ENCODE results near the gene GPRIN1. TPM values are rescaled to one million over a fixed set of nuclear protein-coding genes. Genes with fewer than 3 reads are reported as not detected.

GPRIN1 gene
- total RNA-seq, 4 donors from 2014 or later = 0.16 to 1.1 (median 0.63) TPM

DNA sequence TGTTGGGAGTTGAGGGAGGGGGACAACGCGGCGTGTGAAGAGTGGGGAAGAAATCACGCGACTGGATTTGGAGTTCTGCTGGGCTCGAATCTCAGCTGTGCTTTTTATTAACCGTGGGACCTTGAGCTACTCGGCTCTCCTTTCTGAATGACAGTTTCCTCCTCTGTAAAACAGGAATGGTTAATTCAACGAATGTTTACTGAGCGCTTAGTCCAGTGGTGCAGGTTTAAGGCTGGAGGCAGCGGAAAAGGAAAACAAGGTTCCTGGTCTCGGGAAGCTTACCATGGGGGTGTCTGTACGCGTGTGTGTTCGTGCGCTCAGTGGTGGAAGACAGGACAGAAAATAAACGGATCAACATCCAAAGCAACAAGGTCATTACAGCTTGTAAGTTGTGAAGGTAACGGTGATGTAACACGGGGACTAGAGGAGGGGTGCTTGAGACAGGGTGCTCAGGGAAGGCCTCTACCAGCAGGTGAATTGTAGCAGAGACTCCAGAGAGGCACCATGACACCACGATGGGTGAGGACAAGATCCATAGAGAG lies 20.8 kb upstream of the GPRIN1 start:
- WGBS, 2 donors (ENCODE audit: low coverage in 1 of 2) = 8% methylated on average over 18 of the region's 20 CpGs; no CpG with 5 or more reads in 1 of the 2 donors
- no peak overlapping the region for H3K27ac ChIP-seq
- peaks cover 95% of the 10 kb centered on the region for H3K27me3 ChIP-seq
- peaks cover 0 to 19% (median 12%) of the 10 kb centered on the region in 3 donors for H3K4me1 ChIP-seq
- ATAC-seq = no peak
- no peaks in the 10 kb centered on the region for H3K36me3 ChIP-seq
- TF ChIP-seq CTCF (IDR thresholded peaks at IDR 0.05) (no peak), POLR2A (IDR thresholded peaks at IDR 0.05) (no peak), POLR2AphosphoS5 (IDR thresholded peaks at IDR 0.05) (no peak), EP300 (IDR thresholded peaks at IDR 0.05) (no peak)
- H3K4me3 ChIP-seq = peak overlapping the region in 1 of 2 donors; percentile 47
- H3K9me3 ChIP-seq = no peaks in the 10 kb centered on the region

DNA sequence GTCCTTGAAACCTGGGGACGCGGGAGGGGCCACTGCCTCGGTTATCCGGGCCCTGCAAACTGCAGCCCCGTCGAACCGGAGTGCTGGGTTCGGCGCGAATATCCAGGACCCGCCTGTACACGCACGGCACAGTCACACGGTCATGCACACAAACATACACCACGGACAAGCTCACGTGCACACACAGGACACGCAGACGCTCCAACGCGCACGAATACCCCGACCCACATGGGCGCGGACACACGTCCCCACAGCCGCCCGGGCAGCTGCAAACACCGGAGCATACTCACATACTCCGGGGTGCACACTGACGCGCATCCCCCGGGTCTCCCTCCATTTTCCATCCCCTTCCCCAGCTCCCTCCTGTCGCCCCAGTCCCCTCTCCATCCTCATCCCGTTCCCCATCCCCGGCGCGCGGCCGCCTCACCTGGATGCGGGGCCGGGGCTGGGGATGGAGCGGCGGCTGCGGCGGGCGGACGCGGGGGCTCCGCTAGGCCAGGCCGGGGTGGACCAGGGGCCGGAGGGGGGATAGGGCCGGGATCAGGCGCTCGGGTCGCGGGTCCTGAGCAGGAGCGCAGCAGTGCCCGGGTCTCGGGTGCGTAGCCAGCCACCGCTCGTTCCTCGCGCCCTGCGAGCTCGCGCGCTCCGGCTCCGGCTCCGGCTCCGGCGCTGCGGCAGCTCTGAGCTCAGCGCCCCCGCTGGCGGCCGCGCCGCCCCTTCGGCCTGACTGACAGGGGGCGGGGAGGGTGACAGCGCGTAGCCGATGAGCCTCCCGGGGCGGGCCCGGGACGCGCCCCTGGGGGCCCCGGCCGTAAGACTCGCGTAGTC lies 20.1 kb upstream of the GPRIN1 start, which contains the start of the genes EIF4E1B and SNCB:
TSS of gene EIF4E1B (plus strand) at position 823 of the 828 bp plus-strand sequence. CDS start 12,113 bp downstream, outside the sequence.
TSS of gene SNCB (minus strand) at position 682 of the 828 bp plus-strand sequence. CDS start 880 bp downstream, outside the sequence.
- WGBS, 2 donors (ENCODE audit: low coverage in 1 of 2) = 0% methylated on average over 7 of the region's 94 CpGs; no CpG with 5 or more reads in 1 of the 2 donors
- H3K27me3 ChIP-seq = peaks cover 97% of the 10 kb centered on the region

GRCh38 chr5:176629317-176629852 lies 19.4 kb upstream of the GPRIN1 start:
- Histone ChIP-seq H3K27ac (no peak overlapping the region), H3K4me3 (peak overlapping the region in 1 of 2 donors; percentile 47), H3K9me3 (no peaks in the 10 kb centered on the region), H3K36me3 (no peaks in the 10 kb centered on the region), H3K4me1 (peaks cover 0 to 19% (median 12%) of the 10 kb centered on the region in 3 donors), H3K27me3 (peaks cover 99% of the 10 kb centered on the region)
- TF ChIP-seq POLR2AphosphoS5 (IDR thresholded peaks at IDR 0.05) (no peak), EP300 (IDR thresholded peaks at IDR 0.05) (no peak), CTCF (IDR thresholded peaks at IDR 0.05) (no peak), POLR2A (IDR thresholded peaks at IDR 0.05) (no peak)
- WGBS, 2 donors (ENCODE audit: low coverage in 1 of 2) = 6 to 21% methylated on average over 4 to 6 of the region's 34 CpGs
- ATAC-seq = no peak

More for the DNA sequence above, 20.1 kb upstream of the GPRIN1 start, which contains the start of the genes EIF4E1B and SNCB:
- no peaks in the 10 kb centered on the region for H3K36me3 ChIP-seq
- ATAC-seq = peak; percentile 24
- no peaks in the 10 kb centered on the region for H3K9me3 ChIP-seq
- peak within 1 kb of the TSS in 1 of 2 donors; percentile 47 for H3K4me3 ChIP-seq
- H3K4me1 ChIP-seq = peaks cover 0 to 19% (median 12%) of the 10 kb centered on the region in 3 donors
- no peak within 1 kb of the TSS for H3K27ac ChIP-seq
- TF ChIP-seq POLR2A (IDR thresholded peaks at IDR 0.05) (no peak), EP300 (IDR thresholded peaks at IDR 0.05) (no peak), CTCF (IDR thresholded peaks at IDR 0.05) (no peak), POLR2AphosphoS5 (IDR thresholded peaks at IDR 0.05) (no peak)

DNA sequence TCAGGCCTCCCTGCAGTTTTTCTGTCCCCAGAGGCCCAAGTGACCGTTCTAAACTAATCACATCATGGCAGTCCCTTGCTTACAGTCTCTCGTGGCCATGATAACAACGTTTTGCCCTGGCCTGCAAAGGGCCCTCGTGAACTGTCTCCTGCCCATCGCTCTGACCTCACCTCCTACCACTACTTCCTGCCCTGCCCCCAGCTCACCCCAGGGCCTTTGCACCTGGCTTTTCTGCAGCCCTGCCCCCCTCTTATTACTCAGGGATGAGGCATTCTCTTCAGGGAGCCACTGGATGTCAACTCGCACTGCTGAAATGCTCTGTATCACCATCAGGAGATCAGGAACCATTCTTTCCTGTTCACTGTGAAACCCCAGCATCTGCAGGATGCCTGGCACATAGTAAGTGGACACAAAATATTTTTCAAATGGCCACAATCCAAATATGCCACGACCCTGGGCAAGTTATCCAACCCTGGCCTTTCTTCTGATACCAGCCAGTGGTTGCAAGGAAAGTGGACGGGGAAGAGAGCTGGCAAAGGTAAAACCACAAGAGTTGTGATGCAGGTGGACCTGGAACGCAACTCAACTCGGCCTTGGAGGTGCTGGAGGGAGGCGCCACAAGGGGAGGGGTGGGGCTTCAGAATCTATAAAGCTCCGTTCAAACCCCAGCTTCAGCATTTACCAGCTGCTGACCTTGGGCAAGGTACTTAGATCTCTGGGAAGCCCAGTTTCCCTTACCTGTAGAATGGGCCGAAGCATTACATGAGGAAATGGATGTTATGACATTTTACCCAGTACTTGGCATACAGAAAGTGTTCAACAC lies 18.7 kb upstream of the GPRIN1 start:
- Histone ChIP-seq H3K27ac (no peak overlapping the region), H3K9me3 (no peaks in the 10 kb centered on the region), H3K36me3 (no peaks in the 10 kb centered on the region), H3K4me3 (no peak overlapping the region), H3K27me3 (peaks cover 99% of the 10 kb centered on the region), H3K4me1 (peaks cover 0 to 19% (median 12%) of the 10 kb centered on the region in 3 donors)
- TF ChIP-seq POLR2AphosphoS5 (IDR thresholded peaks at IDR 0.05) (no peak), EP300 (IDR thresholded peaks at IDR 0.05) (no peak), POLR2A (IDR thresholded peaks at IDR 0.05) (no peak), CTCF (IDR thresholded peaks at IDR 0.05) (no peak)
- 41 to 64% methylated on average over 5 to 9 of the region's 13 CpGs for WGBS, 2 donors (ENCODE audit: low coverage in 1 of 2)
- ATAC-seq = no peak
